ENCODE results near the gene CDS2.

The CDS2 gene

GRCh38 chr20:5119143-5119434, 7.7 kb upstream of the CDS2 start (continued):
- TF ChIP-seq SP3 (tag by site-specific recombination; IDR thresholded peaks at IDR 0.05) (peak; percentile 42), ZNF146 (tag by site-specific recombination; IDR thresholded peaks at IDR 0.05) (peak; percentile 20; the same call in 1 of the 2 replicates), ZNF157 (tag by site-specific recombination; IDR thresholded peaks at IDR 0.05) (no peak), ZNF184 (tag by site-specific recombination; IDR thresholded peaks at IDR 0.05) (no peak), ZNF670 (tag by site-specific recombination; IDR thresholded peaks at IDR 0.05; ENCODE audit: low read depth) (no peak), ZSCAN30 (tag by site-specific recombination; IDR thresholded peaks at IDR 0.05) (0 out of 2 replicates have a peak, but pooled peaks have one; percentile 10), ZNF544 (tag by site-specific recombination; IDR thresholded peaks at IDR 0.05) (no peak), ZNF624 (tag by site-specific recombination; IDR thresholded peaks at IDR 0.05) (no peak), ZNF133 (tag by site-specific recombination; IDR thresholded peaks at IDR 0.05) (no peak), ZIC2 (tag by site-specific recombination; IDR thresholded peaks at IDR 0.05) (no peak), ZNF677 (tag by site-specific recombination; IDR thresholded peaks at IDR 0.05) (no peak), ZNF404 (tag by site-specific recombination; IDR thresholded peaks at IDR 0.05) (no peak), ZNF561 (tag by site-specific recombination; IDR thresholded peaks at IDR 0.05; ENCODE audit: borderline replicate concordance) (peak; percentile 42; the same call in 1 of the 2 replicates), ZXDB (tag by site-specific recombination; IDR thresholded peaks at IDR 0.05) (no peak), ZNF23 (tag by site-specific recombination; IDR thresholded peaks at IDR 0.05; ENCODE audit: borderline replicate concordance) (no peak), ZNF473 (tag by site-specific recombination; IDR thresholded peaks at IDR 0.05) (no peak), KLF7 (tag by site-specific recombination; IDR thresholded peaks at IDR 0.05; ENCODE audit: borderline replicate concordance) (peak; percentile 83; the same call in 1 of the 2 replicates), HOXD13 (CRISPR knock-in tag; IDR thresholded peaks at IDR 0.05; ENCODE audit: borderline replicate concordance) (peak; percentile 97)
- TF ChIP-seq, protein P1, sequence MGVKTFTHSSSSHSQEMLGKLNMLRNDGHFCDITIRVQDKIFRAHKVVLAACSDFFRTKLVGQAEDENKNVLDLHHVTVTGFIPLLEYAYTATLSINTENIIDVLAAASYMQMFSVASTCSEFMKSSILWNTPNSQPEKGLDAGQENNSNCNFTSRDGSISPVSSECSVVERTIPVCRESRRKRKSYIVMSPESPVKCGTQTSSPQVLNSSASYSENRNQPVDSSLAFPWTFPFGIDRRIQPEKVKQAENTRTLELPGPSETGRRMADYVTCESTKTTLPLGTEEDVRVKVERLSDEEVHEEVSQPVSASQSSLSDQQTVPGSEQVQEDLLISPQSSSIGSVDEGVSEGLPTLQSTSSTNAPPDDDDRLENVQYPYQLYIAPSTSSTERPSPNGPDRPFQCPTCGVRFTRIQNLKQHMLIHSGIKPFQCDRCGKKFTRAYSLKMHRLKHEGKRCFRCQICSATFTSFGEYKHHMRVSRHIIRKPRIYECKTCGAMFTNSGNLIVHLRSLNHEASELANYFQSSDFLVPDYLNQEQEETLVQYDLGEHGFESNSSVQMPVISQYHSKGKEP (tag by site-specific recombination; IDR thresholded peaks at IDR 0.05), result no peak
- TF ChIP-seq, protein P2, sequence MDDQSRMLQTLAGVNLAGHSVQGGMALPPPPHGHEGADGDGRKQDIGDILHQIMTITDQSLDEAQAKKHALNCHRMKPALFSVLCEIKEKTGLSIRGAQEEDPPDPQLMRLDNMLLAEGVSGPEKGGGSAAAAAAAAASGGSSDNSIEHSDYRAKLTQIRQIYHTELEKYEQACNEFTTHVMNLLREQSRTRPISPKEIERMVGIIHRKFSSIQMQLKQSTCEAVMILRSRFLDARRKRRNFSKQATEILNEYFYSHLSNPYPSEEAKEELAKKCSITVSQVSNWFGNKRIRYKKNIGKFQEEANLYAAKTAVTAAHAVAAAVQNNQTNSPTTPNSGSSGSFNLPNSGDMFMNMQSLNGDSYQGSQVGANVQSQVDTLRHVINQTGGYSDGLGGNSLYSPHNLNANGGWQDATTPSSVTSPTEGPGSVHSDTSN (CRISPR knock-in tag; IDR thresholded peaks at IDR 0.05), result peak; percentile 100

DNA sequence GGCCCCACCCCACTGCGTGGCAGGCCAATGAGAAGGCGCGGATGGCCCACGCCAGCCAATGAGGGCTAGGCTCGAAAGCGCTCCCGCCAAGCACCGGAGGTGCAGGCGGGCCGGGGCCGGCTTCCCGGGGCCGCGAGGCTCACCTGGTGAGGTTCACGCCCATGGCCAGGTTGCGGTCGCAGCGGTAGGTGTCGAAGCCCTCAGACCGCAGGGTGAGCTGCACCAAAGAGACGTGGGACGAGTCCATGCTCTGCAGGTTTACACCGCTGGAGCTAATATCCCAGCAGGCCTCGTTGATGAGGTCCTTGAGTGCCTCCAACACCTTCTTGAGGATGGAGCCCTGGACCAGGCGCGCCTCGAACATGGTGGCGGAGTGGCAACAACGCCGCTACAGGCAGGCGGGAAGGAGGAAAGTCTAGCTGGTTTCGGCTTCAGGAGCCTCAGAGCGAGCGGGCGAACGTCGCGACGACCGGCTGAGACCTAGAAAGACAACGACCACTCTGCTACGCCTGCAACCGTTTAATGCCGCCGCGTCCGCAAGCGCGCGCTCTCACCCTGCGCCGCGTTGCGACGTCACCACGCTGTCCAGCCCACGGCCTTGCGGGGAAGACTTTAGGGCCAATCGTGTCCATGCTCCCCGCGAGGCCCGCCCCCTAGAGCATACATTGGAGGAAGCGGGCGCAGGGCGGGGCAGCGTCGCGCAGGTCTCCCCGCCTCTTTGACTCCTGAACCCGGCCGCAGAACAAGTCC, 7.2 kb upstream of the CDS2 start, which contains the start of gene PCNA:
PCNA (minus strand) TSS at position 524 of the 750 bp plus-strand sequence; CDS start at position 364, 160 bp downstream.
- peaks cover 9% of the 10 kb centered on the region; the same call in 1 of the 2 replicates for H3K4me1 ChIP-seq (ENCODE audit: control insufficient read depth, insufficient read depth, low read length)
- H3K9me3 ChIP-seq (ENCODE audit: control insufficient read depth, insufficient read depth, low read depth, low read length), result no peaks in the 10 kb centered on the region
- peak within 1 kb of the TSS; percentile 97 for H3K27ac ChIP-seq (ENCODE audit: extremely low read depth, low read depth, low read length)
- CTCF ChIA-PET, result interaction anchor here (0.7 to 2.7 kb wide), 7 partner anchors 9 to 394 kb away, joined by 3 to 17 read pairs (median 4); no protein-coding TSS in a partner anchor
- H3K4me3 ChIP-seq (ENCODE audit: low read depth, low read length), result peak within 1 kb of the TSS; percentile 85
- peaks cover 36 to 44% of the 10 kb centered on the region in 2 experiments for H3K36me3 ChIP-seq (ENCODE audit: control insufficient read depth in 2 of 2, insufficient read depth in 1 of 2, low read length in 2 of 2)
- POLR2A ChIA-PET, result interaction anchor here (0.6 to 2.7 kb wide), 12 partner anchors 8 to 530 kb away, joined by 3 to 11 read pairs (median 4); no protein-coding TSS in a partner anchor
- TF ChIP-seq HOXA7 (CRISPR knock-in tag; IDR thresholded peaks at IDR 0.05; ENCODE audit: borderline replicate concordance), result peak; percentile 4; the same call in 1 of the 2 replicates
- no peak for TF ChIP-seq ZNF311 (tag by site-specific recombination; IDR thresholded peaks at IDR 0.05; ENCODE audit: borderline replicate concordance)
- TF ChIP-seq ZFHX2 (tag by site-specific recombination; conservative IDR thresholded peaks at IDR 0.05), result peak; percentile 59; the same call in 1 of the 2 replicates
- no peak for TF ChIP-seq ZNF133 (tag by site-specific recombination; IDR thresholded peaks at IDR 0.05)
- no peak for TF ChIP-seq ZNF777 (tag by site-specific recombination; IDR thresholded peaks at IDR 0.05; ENCODE audit: borderline replicate concordance)
- no peak for TF ChIP-seq PRDM6 (tag by site-specific recombination; IDR thresholded peaks at IDR 0.05)
- peak; percentile 76 for TF ChIP-seq ZBTB17 (tag by site-specific recombination; IDR thresholded peaks at IDR 0.05)
- peak; percentile 87 for TF ChIP-seq GLIS2 (tag by site-specific recombination; IDR thresholded peaks at IDR 0.05)
- TF ChIP-seq ZSCAN4 (tag by site-specific recombination; IDR thresholded peaks at IDR 0.05), result no peak
- no peak for TF ChIP-seq ZNF302 (tag by site-specific recombination; IDR thresholded peaks at IDR 0.05; ENCODE audit: low read depth)
- TF ChIP-seq, protein P3, sequence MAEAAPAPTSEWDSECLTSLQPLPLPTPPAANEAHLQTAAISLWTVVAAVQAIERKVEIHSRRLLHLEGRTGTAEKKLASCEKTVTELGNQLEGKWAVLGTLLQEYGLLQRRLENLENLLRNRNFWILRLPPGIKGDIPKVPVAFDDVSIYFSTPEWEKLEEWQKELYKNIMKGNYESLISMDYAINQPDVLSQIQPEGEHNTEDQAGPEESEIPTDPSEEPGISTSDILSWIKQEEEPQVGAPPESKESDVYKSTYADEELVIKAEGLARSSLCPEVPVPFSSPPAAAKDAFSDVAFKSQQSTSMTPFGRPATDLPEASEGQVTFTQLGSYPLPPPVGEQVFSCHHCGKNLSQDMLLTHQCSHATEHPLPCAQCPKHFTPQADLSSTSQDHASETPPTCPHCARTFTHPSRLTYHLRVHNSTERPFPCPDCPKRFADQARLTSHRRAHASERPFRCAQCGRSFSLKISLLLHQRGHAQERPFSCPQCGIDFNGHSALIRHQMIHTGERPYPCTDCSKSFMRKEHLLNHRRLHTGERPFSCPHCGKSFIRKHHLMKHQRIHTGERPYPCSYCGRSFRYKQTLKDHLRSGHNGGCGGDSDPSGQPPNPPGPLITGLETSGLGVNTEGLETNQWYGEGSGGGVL (tag by site-specific recombination; IDR thresholded peaks at IDR 0.05), result no peak
- no peak for TF ChIP-seq ZNF423 (tag by site-specific recombination; IDR thresholded peaks at IDR 0.05)

All from HEK293 (cell line).